Activated naive CD4-positive, alpha-beta T cell treated with Interleukin-2 at 50 U/mL for 16 hours (primary cell): Measurements from ENCODE around the gene TACO1.

Experiments
- DNase-seq: peaks from one replicate; pipeline ENCODE4 v3.0.0-alpha.2; 2020

The TACO1 gene

DNA sequence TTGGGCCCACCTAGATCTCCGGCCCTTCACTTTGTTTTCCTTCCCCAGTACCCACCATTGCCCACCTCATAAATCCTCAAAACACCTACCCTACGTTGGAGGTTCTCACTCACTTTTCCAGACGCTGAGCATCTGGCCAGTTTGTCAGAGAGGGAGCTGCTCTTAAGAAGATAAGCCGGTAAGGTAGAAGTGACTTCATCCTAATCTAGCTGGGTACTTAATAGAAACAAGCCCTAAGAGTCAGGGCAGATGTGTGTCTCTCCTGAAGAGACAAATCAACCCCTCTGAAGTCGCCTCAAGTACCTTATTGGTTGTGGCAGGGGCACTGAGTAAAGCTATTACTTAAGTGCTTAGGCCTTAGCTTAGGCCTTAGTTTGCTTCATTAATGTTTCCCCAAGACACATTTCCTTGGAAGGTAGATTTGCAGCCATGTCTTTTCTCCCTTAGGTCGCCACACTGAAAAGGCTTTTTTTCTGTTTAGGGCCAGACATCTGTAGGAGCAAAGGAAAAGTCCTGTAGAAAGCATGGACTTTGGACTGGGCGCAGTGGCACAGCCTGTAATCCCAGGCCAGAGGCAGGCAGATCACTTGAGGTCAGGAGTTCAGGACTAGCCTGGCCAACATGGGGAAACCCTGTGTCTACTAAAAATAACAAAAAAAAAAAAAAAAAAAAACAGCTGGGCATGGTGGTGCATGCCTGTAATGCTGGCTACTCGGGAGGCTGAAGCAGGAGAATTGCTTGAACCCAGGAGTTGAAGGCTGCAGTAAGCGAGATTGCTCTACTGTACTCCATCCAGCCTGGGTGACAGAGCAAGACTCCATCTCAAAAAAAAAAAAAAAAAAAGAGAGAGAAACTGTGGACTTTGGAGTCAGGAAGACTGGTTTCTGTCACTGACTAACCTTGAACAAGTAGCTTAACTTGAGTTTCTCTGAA is 1.0 kb downstream of the TACO1 start:
- DNase-seq = no peak

DNA sequence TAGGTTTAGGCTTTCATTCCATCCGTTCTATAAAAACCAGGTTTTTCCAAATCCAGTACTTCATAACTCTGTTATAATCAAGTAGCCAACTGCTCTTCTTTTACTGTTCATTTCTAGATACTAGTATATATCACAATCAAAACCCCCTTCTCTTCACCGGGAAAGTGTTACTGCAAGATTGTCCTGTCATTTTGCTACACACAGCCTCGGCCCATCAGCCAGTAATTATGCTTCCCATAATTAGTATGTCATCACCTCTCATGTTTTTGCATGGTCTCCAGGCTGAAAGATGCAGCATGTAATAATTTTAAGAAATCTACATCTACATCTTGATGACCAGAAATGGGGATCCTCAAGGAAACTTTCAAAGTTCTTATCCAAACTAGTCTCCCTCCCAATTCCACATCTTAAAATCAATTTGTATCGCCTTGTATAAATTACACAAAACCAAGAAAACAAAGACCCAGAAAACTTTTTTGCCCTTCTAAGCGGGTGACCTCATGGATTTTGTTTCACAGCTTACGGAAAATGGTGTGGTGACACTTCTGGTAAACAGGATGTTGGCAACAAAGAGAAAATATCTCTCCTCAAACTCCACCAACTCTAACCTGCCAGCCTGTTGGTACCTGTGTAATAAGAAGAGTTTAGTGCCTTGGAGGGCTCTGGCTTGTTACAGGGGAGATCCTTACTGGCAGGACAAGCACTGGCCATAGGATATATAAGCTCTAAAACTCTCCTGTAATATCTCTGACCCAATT is 9.3 kb downstream of the TACO1 start:
- DNase-seq = no peak

DNA sequence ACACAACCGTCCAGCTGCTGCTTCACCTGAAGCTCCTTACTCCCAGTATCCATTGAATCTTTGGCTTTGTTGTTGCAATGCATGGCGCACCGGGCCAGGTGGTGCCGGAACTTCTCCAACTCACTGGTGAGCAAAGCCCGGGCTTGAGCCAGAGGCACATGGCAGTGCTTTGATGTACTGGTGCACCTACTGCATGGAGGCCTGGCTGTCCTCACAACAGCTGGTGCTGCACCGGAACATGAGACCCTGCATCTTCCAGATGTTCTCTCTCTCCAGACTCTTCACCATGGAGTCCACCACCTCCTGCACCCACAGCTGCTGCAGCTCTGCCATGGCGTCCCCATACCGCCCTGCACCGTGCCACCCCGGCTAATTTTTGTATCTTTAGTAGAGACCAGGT is 10.2 kb downstream of the TACO1 start:
- DNase-seq = no peak

DNA sequence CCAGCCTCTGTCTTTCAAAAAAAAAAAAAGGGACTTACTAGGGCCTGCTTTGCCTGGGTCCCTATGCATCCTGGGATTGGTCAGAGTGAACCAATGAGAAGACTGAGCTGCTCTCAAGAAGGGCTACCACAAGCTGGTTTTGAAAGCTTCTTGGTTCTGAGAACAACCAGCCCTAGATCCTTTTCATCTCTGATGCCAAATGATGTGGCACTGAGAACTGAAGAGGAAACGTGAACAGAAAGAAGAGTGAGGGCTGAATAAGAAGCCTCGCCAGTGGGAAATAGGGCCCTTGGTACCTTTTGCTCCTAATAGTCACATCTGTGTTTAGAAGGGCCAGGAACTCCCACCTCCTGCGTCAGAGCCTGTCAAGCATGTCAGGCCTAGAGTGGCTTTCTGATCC is 10.7 kb downstream of the TACO1 start:
- DNase-seq = peak; percentile 33

DNA sequence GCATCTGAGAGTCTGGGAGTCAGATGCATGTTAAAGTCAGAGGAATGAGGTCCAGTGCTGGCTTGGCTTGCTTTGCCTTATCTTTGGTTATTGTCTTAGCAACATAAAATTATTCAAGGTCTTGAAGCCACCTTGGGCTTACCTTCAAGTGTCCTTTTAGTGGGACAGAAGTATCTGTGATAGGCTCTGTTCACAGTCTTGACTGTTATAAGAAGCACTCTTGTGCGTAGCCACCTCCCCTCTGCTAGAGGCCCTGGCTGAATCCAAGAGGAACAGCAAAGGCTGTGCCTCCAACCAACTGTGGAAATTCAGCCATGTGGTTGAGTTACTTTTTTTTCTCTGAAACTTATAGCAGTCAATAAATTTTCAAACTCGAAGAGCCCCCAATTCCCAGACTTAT is 13.0 kb downstream of the TACO1 start:
- DNase-seq = no peak

DNA sequence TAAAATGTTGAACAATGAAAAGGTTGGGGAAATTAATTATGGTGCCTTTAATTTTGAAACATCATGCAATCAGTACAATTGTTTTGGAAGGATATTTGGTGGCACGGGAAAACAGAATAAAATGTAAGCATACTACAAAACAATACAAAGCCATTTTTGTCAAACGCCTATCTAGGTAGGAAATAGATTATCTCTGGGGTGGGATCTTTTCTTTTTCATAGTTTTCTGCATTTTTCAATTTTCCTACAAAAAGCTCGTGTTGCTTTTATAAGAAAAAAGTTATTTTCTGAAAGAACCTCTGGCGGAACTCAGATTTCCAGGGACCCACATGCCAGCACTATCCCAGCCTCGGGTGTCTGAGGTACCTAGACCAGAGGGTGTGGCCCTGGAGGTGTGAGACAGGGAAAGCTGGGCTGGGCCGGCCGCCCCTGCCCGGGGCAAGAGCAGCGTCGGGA is 20.6 kb downstream of the TACO1 start:
- no peak for DNase-seq

DNA sequence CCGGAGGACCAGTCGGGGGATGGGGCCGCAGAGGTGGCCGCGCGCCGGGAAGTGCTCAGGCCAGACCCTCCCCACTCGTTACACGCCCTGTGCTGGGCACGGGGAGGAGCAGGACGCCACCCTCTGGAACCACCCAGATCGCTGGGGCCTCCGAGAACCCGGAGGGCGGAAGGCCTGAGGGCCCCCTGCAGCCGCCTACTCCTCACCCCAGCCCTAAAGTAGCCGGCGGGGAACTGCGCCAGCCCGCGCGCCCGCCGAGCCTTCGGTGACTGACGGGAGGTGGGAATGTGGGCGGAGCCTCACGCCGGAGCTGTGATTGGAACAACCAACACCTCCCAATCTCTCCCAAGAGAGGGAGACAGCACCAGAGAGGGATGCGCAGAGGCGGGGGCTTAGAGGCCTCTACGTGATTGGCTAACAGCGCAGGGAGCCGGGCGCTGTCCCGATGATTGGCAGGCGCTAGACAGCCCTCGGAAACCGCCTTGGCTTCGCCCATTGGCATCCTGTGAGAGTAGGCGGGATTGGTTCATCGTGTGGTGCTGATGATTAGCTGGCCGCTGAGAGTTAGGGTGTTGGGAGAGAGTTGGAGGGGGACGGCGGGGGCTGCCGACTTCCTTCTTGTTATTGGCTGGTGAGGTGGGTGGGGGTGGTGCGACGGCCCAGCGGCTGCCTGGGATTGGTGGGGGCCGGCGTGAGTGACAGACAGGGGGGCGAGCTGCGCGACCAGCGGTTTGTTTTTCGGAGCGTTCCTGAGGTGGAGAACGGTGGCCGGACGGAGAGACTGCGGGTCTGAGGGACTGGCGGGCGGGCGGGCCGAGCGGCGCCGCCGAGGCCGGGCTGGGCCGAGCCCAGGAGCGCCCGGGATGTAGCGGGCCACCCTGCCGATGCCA is 21.2 kb downstream of the TACO1 start, which contains the start of gene MAP3K3:
Gene MAP3K3 (plus strand): TSS at position 734 of the 890 bp plus-strand sequence. CDS start 343 bp downstream, outside the sequence.
- peak; percentile 97 for DNase-seq

DNA sequence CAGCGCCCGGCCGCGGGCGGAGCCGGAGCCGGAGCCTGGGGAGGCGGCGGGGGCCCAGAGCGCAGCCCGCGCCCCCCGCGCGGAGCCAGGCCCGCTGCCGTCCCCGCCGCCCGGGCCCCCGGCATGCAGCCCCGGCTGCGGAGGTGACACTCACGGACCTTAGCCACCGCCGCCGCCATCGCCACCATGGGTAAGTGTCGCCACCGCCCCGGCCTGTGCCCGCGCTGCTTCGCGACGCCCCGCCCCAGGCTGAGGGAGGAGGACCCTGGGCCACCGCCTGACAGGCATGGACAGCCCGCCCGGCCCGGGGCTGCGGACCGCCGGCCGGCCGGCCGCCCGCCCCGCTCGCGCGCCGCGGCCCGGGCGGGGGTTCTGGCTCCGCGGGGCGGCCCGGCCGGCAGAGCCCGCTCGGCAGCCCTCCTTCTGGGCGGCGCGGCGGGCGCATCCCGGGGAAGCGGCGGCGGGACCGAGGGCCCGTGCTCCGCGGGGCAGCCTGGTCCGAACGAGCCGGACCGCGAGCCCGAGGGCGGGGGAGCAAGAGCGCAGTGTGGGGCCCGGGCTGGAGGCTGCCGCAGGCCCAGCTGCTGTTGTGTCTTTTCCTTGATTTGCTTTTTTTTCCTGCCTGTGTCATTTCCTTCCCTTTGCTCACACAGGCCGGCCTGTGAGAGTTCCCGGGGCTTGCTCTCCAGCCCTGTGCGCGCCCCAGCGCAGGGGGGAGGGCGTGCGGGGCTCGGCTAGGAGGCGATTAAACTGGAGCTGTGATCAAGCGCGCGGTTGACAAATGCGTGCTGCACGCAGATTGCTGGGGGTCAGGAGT is 22.1 kb downstream of the TACO1 start:
- peak; percentile 73 for DNase-seq

DNA sequence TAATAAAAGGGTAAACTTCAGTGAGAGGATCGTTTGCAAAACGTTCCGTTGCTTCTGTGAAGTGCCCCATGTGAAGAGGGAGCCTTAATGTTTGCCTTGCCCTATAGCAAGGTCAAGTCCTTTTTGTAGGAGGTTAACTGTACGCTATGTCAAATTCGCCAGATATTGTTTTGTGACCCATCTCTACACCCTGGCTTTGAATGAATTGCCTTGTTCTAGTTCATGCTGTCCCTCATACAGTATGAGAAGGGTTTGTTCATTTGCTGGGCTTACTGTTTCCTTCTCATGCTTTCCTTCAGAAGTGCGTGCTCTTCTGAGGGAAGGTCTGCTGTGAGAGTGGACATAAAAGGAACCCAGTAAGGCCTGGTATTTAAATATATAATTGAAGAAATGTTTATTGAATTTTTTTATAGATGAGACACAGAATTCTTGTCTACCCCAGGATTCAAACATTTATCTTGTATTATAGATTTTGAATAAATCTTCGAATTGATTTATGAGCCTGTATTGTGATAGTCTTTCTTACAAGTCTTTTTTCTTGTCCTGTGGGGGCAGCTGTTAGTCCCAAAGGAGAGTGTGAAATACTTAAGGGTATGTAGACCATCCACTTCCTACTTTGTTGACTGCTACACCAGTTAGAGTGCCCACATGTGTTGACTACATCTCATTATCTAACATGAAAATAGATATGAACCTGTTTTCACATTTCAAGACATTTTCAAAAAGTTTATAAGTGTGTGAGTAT is 23.3 kb downstream of the TACO1 start:
- DNase-seq = no peak

DNA sequence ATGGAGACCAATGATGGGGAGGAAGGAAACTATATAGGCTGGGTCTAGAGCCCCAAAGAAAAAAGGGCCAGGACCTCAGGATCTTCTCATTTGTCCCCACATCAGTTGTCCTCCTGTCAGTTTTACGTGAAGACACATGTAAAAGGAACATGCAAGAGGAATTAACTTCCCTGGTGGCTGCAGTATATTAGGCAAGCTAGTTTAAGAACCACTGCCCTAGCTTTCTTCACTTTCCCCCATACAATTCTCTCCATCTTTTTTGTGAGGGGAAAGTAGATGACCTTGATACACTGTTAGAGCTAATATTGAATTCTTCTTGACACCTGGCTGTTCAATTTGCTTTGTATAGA is 23.8 kb downstream of the TACO1 start:
- no peak for DNase-seq

DNA sequence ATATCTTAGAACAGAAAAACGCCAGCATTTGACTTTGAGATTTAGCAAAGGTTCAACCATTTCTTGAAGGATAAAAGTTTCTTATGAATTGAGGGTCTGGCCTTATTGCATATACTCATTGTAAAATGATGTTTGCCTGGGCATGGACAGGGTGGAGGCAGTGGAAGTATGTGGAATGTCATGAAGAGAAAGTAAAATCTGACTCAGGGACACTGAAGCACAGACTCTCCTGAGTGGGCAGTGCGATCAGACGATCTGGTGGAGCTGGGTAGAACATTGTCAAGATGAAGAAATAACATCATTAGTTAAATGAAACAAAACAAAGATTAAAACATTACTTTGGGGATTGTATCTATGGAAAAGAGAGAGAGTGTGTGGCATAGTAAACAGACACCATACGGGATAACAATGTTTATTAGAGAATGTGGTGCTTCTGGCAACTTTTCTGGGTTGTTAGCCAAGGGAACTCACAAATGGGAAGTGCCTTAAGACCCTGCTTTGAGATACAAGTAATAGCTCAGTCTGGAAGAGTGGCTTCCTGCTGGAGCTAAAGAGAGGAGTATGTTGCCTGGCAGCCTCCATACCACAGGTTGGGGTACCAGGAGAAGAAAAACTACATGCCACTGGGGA is 26.0 kb downstream of the TACO1 start:
- DNase-seq = no peak

DNA sequence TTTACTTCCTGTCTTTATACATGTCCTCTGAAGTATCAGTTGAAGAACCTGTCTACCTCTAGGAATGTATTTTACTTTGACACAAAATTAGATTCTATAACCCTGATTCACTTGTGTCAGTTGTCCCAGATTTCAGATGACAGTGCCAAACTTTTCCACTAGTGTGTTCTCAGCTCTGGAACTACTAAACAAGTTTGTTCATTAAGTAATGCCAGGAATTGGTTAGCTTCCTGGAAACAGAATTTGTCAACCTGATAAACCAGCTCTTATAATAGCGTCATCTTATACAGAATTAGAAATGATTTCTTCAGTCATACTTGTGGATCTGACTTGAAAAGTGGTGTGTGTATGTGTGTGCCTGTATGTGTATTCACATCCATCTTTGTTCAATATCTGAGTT is 28.9 kb downstream of the TACO1 start:
- DNase-seq = no peak

DNA sequence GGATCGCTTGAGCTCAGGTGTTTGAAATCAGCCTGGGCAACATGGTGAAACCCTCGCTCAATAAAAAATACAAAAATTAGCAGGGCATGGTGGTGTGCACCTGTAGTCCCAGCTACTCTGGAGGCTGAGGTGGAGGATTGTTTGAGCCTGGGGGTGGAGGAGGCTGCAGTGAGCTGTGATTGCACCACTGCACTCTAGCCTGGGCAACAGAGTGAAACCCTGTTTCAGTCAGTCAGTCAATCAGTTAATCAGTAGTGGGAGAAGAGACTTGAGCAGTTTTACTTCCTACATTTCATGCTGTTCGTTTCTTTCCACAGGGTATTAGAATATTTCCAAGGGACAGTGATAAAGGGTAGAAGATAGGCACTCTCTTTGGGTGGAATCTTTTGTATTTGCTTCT is 30.4 kb downstream of the TACO1 start:
- DNase-seq = no peak

DNA sequence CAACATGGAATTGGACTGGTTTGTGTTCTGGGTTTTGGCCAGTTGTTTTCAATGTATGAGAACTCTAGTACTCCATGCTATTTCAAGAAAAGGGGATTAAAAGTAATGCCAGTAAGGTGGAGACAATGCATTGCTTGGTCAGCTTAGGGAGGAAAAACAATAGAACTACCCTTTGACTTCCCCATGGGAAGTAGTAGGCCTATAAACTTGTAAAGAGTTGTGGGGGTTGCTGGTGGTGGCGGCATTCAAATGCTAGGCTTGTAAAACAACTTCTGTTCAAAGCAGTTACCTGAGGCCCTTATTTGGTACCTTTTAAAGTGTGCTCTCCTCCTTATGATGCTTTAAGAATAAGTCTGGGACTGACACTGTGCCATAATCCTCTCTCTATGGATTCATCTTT is 30.9 kb downstream of the TACO1 start:
- no peak for DNase-seq

DNA sequence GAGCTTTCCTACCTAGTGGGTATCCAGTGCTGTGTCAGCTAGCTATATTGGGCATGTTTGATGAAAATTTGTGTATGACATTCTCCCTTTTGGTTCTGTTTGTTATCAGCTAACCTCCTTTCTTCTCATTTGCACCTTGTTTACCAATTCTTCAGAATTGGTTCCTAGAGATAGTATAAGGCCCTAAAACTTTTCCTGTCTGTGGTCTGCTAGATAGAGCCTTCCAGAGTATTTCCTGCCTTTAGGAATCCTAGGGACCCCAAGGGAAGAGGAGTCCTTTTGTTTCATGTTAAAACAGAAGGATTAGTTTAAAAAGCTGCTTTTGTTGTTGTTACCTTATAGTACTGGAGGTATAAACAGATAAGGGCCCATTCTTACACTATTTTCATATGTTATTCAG is 33.0 kb downstream of the TACO1 start:
- DNase-seq = no peak

DNA sequence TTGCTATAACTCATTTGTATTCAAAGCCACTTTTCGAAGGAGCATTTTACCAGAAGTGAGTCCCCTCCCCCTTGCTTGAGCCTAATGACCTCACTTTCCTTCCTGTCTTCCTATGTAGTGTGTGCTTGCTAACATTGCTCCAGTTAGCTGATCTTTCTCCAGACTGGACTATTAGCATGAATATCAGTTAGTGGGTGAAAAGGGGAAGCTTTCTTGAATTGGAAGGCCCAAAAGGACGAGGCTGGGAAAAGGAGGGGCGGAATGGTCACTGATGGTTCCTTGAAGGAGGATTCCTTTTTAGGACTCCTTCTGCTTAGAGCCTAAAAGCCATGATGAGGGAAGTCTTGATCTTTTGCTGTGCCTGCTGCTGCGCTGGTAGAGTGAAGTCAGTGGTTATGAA is 33.5 kb downstream of the TACO1 start:
- DNase-seq = no peak

DNA sequence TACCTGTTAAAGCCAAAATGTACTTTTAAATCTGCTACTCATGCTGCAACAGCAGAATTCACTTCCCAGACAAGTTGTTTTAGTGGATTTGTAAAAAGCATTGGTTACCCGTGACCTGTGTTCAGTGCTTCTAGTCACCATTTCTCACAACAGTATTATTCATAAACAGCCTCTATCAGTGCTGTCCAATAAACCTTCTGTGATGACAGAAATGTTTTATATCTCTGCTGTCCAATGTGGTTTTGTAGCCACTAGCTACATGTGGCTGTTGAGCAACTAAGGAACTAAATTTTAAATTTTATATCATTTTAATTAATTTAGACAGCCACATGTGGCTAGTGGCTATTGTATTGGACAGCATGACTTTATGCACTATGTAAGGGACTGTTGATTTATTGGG is 34.1 kb downstream of the TACO1 start:
- DNase-seq = no peak

DNA sequence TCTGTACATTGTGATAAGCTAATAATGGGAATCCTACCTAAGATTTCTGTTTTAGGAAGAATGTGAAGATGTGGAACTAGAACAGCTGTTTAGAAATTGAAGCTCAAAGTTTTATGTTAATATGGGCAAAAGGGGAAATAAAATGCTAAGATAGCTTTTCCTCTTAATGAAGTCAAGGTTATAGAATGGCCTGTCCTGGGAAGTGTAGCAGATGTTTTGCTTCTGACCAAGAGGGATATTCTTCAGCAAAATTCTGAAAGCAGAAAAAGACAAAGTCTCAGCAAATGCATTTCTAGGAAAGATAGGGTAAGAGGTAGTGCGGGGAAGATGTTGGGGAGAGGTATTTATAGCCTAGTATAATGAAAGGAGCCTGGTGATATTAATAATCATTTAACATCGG is 34.6 kb downstream of the TACO1 start:
- no peak for DNase-seq

DNA sequence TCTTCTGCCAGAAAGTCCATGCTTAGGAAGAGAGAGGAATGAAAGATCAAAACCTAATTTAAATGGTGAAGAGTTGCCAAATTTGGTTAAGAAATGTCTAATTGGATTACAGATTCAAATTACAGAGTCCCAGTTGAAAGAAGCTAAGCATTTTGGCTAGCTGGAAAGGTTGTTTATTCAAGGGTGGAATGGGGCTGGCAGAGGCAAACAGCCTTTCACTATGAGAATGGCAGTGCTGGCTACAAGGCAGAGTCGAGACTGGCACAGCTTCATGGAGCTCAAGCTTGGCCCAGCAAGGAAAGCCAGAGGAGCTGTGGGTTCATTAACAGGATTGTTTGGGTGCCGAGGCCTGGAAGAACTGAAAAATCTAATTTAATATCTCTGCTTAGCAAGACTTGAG is 35.1 kb downstream of the TACO1 start:
- no peak for DNase-seq

DNA sequence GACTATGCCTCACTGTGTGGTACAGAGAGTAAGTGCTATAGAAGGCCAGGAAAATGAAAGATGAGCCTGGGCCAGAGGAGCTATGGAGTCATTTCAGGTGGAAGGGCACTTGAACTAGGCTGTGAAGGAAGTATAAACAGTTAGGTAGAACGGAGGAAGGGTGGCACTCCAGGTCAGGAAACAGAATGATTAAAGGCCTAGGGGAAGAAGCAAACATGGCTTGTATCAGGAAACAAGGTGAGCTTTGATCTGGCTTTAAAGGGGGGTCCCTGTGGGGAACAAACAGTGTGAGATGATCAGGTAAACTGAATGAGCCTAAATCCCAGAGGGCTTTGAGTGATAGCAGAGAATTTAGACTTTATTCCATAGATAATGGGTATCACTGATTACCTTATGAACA is 38.4 kb downstream of the TACO1 start:
- no peak for DNase-seq

DNA sequence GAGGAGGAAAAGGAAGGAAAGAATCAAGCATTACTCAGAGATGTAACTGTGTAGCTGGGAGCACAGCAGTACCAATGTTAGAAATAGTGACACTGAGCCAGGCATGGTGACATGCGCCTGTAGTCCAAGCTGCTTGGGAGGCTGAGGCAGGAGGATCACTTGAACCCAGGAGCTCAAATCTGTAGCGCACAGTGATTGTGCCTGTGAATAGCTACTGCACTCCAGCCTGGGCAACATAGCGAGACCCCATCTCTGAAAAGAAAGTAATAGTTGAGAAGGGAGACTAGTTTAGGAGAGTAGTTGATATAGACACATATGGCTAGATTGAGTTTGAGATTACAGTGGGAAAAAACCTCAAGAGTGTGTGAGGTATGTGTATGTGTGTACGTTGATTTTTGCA is 39.3 kb downstream of the TACO1 start:
- DNase-seq = no peak
